GM18873 (cell line): Measurements from ENCODE around the gene CYP4B1.
"Not testable (repeated sequence)": the region's sequence is repeated elsewhere in the genome, so short reads cannot be mapped to it uniquely, and the experiment has no call there.

ENCODE experiments used
- ATAC-seq: cut with Tn5 transposase; IDR thresholded peaks from one replicate; pipeline ENCODE4 v1.9.1; 2021; ENCODE audit warnings: mild to moderate bottlenecking, moderate library complexity, moderate number of reproducible peaks; ENCODE audit not compliant: unreplicated experiment, low FRiP score

Gene CYP4B1

DNA sequence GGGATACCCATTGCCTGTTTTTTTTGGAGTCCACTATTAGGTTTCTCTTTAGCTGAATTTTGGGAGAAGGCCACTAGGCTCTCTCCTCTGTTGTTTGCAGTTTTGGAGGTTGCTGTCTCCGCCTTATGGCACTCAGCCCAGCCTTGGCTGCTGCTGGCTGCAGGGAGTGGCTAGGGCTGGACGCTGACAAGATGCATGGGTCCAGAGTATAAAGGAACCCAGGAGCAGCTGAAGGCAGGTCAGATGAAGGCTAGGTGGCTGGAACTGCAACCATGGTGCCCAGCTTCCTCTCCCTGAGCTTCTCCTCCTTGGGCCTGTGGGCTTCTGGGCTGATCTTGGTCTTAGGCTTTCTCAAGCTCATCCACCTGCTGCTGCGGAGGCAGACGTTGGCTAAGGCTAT lies at the start of gene CYP4B1:
Gene CYP4B1, plus strand, starts transcription at position 237 of the 400 bp plus-strand sequence. Its CDS starts 36 bp downstream, at position 273.
- ATAC-seq: no peak

DNA sequence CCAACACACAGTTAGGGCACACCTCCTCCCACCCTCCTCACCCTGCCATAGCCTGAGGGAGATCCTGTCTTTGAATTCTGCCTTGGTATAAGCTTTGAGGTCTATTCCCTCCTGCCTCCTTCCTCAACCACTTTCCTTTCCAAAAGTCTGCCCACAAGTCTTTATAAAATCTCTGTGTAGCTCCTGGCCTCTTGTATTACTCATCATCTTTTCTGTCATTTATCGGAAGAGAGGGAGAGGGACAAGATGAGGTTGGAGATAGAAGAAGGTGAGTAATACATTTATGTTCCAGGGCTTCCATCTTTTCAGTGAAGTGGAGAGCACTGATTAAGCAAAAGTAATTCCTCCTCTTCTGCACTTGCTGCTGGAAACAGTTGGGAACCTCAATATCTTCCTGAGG lies 49.4 kb upstream of the CYP4B1 start:
- no peak for ATAC-seq

DNA sequence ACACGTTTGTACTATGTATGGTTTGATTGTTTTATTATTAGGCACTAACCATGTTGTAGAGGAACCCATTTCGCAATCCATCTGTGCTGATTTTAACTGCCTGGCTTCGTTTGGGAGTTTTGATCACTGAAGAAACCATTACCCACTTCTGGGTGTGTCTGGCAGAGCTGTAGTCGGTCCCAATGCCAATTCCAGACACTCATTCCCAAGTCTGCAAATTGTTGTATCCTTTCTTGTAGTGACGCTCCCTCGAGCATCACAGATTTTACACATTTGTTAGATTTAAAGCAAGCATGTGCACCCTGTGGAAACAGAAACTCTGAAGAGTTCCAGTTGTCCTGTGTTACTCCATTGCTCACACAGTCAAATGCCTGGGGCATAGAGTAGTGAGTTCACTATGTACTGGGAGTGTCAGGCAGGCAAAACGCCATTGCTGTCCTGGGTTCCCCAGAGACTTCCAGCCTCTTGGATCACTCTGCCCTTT lies 48.9 kb upstream of the CYP4B1 start:
- ATAC-seq: no peak

DNA sequence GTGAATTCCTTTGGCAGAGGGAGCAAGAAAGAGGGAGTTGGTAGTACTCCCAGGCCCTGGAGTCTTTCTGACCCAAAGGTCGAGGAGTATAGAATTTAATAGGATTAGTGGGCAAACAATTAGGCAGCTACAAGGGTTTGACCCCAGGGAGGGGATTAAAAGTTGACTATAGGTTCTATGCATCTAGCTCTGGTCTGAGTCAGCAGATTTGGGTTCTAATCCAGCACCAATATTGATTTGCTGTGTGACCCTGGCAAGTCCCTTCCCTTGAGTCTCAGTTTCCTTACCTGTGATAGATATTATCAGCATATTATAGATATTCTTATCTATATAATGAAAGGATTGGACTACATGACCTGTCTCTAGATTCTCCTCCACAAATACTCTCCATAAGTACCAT lies 44.9 kb upstream of the CYP4B1 start:
- no peak for ATAC-seq

DNA sequence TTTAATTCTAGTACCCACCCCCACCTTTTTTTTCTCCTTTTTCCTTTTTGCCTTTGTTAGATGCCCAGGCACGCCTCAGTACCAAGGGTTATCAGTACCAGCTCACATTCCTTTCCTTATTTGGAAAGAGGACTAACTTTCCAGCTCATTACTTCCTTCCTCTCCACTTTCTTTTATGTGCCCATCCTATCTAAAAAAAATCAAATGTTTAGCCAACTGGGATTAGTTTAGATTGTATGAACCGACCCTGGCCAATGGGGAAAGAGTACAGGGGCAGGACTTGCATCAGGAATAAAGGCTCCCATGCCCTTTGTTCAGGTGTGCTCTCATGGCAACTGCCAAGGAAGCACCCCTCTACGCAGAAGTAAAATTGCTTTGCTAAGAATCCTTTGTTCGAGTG lies 44.1 kb upstream of the CYP4B1 start:
- not testable (repeated sequence) for ATAC-seq

DNA sequence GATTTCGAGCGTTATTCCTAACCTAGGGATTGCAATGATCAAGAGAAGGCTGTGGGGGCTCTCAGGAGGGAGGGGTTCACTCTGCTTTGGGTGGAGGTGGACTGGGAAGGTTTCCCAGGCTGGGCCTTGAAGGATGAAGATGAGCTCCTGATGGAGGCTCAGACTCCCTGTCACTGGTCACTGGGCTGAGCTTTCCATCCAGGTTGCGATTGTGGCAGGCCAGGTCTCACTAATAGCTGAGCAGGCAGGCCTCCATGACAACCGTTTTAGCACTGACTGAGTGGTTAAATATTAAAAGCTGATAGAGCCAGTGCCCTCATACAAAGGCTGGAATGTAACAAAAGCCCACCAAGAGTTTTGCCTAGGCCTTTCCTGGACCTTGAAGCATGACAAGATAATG lies 43.7 kb upstream of the CYP4B1 start:
- ATAC-seq: no peak

DNA sequence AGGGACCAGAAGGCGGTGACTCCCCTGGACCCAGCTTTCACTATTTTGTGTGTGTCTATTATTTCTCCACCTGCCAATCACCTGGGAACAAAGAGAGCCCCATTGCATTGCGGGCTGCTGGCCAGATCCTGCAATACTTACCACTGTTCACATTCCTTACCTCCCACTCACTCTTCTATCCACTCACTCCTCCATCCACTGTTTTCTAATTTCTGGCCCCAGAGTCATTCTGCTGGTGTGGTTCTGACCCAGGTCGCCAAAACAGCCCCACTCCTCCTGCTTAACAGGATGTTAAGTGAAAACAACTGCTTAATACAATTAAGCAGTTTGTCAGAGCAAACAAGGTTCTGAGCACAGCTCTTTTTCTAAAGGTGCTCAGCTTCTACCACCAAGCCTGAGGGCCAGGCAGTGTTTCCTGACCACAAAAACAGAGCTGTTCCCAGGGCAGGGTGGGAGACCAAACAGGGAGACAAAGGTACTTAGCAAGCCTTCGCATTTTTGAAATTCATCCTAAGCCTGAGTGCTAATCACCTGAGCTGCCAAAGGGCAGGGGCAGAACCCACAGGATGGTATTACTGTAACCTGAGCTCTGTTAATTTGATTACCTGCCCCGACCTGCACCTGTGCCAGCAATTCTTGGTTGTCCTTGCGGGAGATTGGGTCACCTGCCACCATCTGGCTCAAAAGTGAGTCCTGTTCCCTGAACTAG lies 41.4 kb upstream of the CYP4B1 start:
- ATAC-seq: no peak

DNA sequence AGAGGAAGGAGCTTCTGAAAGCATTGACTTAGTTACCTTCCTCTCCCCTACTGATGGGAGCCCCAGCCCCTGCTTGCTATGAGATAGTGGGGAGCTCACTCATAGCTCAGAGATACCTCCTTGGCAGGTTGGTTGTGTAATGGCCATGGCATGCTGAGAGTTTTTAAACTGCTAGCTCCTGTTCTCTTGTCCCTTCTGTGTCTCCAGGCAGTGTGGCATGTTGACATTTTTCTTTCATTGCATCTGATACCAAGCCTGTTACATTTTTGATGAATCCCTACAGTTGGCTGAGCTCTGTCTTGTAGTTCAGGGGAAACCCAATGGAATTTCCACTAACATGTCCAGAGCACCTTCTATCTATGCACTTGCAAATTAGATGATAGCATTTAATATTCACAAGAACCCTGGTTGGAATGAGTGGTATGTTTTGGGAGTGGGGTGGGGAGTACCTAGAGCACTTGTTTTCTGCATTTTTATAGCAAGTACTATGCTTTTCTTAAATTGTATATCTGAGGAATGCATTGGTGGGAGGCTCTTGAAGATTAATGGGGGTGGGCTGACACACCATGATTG lies 40.8 kb upstream of the CYP4B1 start:
- no peak for ATAC-seq

DNA sequence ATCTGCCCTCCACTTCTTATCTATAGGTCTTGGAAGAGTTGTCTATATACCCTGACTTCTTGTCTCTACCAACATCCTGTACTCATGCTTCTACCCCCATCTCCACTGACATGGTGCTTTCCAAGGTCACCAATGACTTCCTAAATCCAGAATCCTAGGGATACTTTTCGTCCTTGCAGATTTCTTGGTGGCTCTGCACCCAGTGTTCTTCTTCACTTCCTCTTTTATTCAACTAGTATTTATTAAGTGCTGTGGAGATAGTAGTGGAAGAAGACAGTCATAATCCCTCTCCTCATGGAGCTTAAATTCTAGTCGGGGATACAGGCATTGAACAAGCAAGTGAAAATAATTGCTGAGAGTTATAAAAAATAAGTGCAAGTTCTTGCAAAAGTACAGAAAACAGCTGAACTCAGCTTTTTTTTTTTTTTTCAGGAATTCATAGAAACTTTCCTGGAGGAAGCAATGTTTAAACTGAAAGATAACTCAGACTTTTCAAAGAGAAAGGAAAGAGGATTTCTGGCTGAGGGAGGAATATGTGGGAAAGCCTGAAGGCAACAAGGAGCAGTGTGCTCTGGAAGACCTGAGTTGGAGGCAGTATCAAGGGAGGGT lies 38.2 kb upstream of the CYP4B1 start:
- no peak for ATAC-seq

DNA sequence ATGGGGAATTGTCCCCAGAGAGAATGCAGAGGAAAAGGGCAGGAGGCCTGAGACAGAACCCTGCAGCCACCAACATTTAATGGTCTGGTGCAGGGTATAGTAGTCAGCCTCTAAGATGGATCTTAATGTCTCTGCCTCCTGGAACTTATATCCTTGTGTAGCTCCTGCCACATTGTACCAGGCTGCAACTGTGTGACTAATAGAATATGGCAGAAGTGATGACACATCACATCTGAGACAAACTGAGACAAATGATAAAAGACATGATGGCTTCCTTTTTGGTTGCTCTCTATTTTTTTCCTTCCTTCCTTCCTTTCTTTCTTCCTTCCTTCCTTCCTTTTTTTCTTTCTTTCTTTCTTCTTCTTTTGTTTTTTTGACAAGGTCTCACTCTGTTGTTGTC lies 37.1 kb upstream of the CYP4B1 start:
- no peak for ATAC-seq

DNA sequence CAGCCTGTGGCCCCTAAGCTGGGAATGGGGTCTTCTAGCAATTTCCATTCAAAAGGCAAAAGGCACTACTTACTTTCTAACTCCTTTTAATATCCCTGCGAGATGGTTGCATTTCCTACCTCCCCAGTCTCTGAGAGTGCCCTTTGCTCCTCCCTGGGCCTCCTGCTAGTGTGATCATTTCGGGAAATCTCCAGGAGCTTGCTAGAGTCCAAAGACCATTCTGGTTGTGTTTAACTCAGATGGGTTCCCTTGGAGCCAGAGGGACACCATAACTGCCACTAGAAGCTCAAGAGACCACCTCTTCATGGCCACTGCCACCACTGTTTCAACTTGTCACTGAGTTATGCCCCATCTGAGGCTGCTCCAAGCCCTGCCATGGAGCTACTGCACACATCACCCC lies 34.4 kb upstream of the CYP4B1 start:
- no peak for ATAC-seq

DNA sequence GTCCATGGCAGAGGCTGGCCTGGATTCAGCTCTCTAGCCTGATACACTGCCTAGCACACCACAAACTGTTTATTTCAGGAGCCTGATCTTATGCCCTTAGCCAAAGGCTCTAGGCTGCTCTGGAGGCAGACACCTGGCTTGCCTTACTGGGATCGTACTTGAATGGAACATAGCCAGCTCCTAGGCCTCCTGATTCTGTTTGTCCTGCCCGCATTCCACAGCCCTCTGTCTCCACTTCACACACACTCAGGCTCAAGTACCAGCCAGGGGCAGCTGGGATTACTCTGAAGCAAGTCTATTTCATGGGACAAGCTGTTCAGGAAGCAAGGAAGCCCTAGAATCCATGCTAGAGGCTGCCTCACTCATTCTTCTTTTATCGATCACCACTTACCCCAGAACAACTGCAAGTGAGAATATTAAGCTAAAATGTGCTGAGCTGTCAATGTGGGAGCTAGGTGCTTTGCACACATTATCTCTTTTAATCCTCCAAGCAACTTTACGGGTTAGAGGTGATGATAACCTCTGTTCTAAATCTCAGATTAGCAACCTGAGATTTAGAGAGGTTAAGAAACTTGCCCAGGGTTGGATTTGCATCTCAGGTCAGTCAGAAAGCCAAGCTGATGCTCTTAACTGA lies 31.1 kb upstream of the CYP4B1 start:
- ATAC-seq: no peak

DNA sequence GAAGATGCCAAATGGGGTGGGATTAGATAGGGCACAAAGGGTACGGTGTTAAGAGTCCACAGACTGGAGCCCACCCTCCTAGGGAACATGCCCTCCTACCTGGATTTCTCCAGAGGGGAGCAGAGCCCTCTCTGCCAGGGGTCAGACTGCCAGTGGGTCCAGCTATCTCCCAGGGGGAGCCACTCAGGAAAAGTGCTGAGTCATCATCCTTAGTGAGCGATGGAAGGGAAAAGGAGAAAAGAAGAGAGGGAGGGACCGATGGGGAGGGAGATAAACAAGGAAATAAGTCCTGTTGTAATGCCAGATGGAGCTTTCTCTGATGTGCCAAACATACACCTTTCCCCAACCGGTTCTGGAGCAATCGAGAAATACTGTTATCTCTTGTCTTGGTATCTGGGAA lies 30.4 kb upstream of the CYP4B1 start:
- no peak for ATAC-seq

DNA sequence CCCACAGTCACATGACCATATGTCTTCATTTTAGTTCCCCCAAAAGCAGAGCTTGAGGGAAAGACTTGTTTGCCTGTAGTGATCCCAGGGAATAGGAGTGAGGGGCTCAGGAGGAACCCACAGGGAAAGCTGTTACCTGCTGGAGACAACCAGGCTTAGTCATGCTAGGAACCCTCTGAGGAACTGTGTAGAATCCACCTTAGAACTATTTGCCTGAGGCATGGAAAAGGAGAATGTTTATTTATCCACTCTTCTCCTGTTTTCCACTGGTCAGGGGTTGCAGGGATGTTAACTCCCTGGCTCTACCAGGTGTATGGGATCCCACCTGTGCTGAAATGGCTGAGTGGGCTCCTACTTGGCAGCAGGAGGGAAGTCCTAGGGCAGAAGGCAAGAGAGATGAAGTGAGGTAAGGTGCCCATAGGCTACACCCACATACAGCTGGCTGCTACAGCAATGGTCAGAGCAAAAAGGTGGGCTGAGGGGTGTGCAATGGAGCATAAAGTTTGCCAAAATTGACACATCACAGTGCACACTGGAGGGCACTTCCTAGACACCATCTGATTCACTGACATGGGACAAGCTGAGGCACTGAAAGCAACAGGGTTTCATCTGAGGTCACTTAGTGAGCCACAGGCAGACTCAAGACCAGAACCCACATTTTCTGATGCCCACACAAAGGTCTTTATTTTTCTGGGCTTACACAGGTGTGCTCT lies 29.7 kb upstream of the CYP4B1 start:
- ATAC-seq: no peak

DNA sequence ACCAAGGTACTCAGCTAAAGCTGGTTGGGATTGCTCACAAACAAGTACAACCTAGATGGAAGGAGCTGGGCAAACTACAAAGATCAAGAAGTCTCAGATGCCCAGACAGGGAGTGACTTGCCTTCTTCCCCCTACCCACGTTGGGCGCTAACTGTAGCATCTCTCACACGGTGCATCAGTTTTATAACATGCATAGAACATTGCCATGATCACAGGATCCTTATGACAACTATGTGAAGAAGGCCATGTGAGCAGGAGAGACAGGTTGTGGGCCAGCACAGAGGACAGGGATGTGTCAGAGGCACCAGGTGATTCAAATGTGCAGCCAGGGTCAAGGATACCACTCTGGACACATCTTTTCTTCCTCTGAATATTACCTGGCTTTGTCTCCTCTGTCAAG lies 28.3 kb upstream of the CYP4B1 start:
- ATAC-seq: no peak

DNA sequence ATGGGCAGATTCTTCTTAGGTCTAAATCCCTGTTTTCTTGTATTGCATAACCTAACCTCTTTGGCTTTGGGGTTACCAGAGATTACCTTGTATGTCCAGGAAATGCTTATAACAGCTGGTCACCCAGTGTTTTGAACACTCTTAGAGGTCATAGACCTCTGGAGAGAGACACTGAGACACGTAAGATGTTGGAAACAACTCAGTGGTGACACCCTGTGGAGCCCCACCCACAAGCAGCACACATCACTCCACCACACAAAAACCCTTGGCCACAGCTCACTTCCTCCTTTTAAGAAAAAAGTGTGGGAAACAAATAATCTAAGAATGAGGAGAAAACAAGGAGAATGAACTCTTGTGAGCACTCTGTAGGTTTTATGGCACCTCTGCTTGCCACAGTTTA lies 26.3 kb upstream of the CYP4B1 start:
- no peak for ATAC-seq

DNA sequence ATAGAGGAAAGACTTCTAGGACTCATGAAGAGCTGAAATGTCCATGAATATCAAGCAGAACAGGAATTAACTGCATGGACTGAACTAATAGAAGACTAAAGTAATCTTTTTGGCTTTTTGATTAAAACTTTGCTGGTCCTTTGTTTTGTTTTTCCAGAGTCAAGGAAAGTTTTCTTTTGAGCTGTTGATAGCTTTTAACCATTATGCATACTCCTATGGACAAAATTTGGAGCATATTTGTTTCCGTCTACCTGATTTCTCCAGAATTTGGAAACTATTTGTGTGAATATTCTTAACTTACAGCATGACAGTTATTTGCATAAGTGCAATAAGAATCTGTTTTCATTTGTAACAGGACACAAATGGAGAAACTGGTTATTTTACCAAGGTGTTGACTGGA lies 24.5 kb upstream of the CYP4B1 start:
- no peak for ATAC-seq

DNA sequence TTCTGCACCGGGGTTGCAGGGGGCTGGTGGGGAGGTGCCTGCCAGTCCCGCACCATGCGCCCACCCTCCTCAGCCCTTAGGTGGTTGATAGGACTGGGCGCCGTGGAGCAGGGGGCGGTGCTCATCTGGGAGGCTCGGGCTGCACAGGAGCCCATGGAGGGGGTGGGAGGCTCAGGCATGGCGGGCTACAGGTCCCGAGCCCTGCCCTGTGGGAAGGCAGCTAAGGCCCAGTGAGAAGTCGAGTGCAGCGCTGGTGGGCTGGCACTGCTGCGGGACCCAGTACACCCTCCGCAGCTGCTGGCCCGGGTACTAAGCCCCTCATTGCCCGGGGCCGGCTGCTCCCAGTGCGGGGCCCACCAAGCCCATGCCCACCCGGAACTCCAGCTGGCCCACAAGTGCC lies 20.4 kb upstream of the CYP4B1 start:
- ATAC-seq: not testable (repeated sequence)

DNA sequence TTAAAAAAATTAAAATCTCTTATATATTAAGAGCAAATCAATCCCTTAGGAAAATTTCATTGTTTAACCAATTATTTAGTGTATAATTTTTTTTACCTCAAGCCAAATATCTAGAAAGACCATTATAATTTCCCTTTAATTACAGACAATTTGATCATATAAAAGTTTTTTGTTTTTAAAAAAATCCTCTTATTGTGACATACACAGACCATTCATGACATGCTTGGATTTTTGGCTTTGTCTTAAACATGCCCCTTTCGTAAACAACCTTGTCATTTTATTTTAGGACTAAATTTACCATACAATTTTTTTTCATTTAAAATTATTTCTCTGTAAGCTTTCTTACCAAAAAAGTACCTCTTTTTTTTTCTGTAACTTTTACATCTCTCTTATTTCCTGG lies 14.2 kb upstream of the CYP4B1 start:
- no peak for ATAC-seq

DNA sequence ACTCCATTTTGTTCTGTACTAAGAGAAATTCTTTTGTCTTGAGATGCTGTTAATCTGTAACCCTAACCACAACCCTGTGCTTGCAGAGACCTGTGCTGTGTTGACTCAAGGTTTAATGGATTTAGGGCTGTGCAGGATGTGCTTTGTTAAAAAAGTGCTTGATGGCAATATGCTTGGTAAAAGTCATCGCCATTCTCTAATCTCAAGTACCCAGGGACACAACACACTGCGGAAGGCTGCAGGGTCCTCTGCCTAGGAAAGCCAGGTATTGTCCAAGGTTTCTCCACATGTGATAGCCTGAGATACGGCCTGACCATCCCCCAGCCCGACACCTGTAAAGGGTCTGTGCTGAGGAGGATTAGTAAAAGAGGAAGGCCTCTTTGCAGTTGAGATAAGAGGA lies 10.2 kb upstream of the CYP4B1 start:
- not testable (repeated sequence) for ATAC-seq
